Stimulated activated effector memory CD8-positive, alpha-beta T cell treated with anti-CD3 and anti-CD28 coated beads, Interleukin-12 subunit alpha, Interleukin-12 subunit beta, amount 100 ng/mL, for 72 hours (primary cell): ENCODE measurements around the gene CTDSP2.

Experiments
- ATAC-seq: fragments of 150-1000 bp; cut with Tn5 transposase; 2 replicates; pipeline ENCODE4 v1.10.0; 2021
- DNase-seq, 2 donors: peaks; one replicate each; pipeline ENCODE4 v3.0.0; 2021 to 2022; ENCODE audit warnings: low spot score in 2 of 2
- H3K27ac Mint-ChIP-seq: one replicate; pipeline ENCODE4 v1.8.0; 2022; ENCODE audit warnings: mild to moderate bottlenecking, mixed read lengths
- H3K36me3 Mint-ChIP-seq: one replicate; pipeline ENCODE4 v1.8.0; 2022; ENCODE audit warnings: mild to moderate bottlenecking, mixed read lengths
- H3K4me1 Mint-ChIP-seq: one replicate; pipeline ENCODE4 v1.8.0; 2022; ENCODE audit warnings: mixed read lengths
- H3K4me3 Mint-ChIP-seq: one replicate; pipeline ENCODE4 v1.8.0; 2022; ENCODE audit warnings: mild to moderate bottlenecking, mixed read lengths
- H3K9me3 Mint-ChIP-seq: one replicate; pipeline ENCODE4 v1.8.0; 2022; ENCODE audit warnings: mixed read lengths

The CTDSP2 gene

DNA sequence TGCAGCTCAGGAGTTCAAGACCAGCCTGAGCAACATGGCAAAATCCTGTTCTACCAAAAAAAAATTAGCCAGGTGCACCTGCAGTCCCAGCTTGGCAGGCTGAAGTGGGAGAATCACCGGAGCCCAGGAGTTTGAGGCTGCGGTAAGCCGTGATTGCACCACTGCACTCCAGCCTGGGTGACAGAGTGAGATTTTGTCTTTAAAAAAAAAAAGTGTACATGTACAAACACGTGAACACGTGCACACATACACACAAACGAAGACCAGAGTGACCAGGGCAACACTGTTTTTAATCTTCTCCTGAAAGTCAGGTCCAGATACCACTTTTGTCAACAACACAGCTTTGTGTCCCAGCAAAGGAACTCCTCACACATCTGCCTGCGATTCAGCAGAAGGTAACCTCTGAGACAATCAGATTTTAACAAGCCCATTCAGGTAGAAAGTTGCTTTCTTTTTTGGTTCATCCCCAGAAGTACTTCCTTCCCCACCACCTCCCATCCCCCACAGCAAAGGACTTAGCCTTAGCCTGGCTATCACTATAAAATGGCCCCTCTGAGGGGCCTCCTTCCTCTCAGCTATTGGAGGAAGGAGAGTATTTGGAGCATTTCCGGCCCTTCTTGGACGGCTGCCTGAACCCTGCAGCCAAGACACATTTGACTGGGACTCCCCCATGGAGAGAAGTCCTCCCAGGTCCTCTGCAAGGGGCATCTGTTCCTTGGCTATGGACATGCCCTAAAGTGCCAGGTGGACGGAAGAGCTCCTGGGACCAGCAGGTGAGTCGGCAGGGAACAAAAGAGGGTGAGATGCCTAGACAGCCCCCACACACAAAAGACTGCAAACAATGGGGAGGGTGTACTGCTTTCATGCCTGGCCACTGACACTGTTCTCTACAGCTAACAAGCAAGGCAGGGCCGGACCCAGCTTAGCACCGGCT, 9.8 kb downstream of the CTDSP2 start:
- peaks cover 92% of the 10 kb centered on the region for H3K4me1 Mint-ChIP-seq
- no peaks in the 10 kb centered on the region for H3K9me3 Mint-ChIP-seq
- H3K27ac Mint-ChIP-seq = peak overlapping the region; percentile 91
- DNase-seq (no peak), ATAC-seq (peak; percentile 40)
- H3K36me3 Mint-ChIP-seq = no peaks in the 10 kb centered on the region
- H3K4me3 Mint-ChIP-seq = peak overlapping the region; percentile 50

DNA sequence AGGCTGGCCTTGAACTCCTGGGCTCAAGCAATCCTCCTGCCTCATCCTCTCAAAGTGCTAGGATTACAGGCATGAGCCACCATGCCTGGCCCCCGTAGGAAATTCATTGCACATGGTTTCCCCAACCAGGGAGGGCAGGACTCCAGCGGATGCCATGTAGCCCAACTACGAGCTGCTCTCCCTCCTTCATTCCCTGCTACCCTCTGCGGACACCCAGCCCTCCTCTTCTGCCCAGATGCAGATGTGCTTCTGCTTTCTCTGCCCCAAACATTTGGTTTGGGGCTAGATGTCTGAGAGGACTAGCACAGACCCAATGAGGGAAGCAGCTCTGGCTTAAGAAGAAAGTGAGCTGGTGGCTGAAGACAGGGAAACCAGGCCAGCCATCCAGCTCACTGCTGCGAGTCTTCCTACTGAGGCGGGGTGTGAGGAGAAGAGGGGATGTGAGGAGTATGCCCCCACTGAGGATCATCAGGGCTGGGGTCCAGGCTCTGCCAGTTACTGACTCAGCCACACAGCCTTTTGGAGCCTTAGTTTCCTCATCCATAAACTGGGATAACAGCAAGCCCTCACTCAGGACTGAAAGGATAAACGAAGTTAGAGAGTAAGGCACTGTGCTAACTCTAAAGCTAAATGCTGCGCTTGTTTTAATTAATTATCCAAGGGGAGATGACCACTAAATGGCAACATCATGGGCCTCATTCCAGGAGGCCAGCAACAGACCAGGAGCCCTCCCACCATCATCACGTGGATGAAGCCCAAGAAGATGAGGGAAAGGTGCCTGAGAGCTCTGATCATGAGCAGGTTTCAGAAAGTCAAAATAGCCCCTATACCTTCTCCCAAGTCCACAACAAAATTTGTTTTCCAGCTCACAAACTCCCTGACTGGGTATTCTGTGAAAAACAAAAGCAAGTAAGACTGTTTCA, 10.9 kb downstream of the CTDSP2 start:
- ATAC-seq = no peak
- no peaks in the 10 kb centered on the region for H3K9me3 Mint-ChIP-seq
- peaks cover 1% of the 10 kb centered on the region for H3K36me3 Mint-ChIP-seq
- DNase-seq = no peak
- peaks cover 87% of the 10 kb centered on the region for H3K4me1 Mint-ChIP-seq
- peak overlapping the region; percentile 50 for H3K4me3 Mint-ChIP-seq
- H3K27ac Mint-ChIP-seq = peak overlapping the region; percentile 91

DNA sequence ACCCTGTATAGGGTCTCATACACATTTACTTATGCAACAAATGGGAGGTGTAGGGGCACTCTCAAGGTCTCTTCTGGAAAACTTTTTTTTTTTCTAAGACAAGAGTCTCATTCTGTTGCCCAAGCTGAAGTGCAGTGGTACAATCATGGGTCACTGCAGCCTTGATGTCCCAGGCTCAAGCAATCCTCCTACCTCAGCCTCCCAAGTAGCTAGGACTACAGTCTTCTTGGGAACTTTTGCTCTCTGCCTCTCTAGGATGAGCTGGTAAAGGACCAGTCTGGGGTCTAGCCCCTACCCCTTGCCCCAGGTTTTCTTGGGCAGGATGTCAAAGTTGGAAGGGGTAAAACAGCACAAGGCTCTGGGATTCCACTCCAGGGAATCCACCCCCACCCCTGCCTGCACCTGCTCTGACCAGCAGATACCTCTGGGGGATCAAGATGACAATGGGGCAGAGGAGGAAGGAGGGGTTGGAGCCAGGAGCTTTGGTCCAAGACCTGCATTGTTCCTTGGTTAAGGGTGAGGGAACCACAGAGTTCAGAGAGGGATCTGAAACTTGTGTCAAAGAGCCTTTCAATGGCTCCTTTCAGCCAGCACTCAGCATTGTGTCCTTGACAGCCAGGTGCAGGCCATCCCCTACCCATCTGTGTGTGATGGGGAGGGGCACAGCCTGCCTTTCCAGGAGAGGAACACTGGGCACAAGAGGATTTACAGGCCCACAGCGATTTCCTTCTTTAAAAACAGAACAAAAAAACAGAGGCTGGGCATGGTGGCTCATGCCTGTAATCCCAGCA, 12.2 kb downstream of the CTDSP2 start:
- Mint-ChIP-seq H3K36me3 (peaks cover 11% of the 10 kb centered on the region), H3K4me3 (no peak overlapping the region), H3K27ac (peak overlapping the region; percentile 63), H3K4me1 (peaks cover 81% of the 10 kb centered on the region), H3K9me3 (no peaks in the 10 kb centered on the region)
- DNase-seq = no peak
- ATAC-seq = no peak

DNA sequence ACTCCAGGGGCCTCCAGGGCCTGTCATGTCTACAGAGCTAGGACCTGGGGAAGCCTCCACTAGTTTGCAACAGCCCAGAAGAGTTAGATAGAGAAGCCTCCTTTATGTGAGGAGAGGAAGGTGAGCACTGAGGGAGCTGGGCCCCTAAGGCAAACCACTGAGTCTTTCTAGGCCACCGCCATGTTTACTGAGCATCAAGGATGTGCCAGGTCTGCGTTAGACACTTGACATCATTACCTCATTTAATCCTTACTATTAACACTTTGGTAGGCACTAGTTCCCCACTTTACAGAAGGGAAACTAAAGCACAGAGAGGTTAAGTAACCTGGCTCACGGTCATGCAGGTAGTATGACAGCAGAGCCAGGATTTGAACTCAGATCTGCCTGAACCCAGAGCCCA, 12.9 kb downstream of the CTDSP2 start:
- H3K36me3 Mint-ChIP-seq = peaks cover 17% of the 10 kb centered on the region
- H3K27ac Mint-ChIP-seq = peak overlapping the region; percentile 63
- no peak overlapping the region for H3K4me3 Mint-ChIP-seq
- no peaks in the 10 kb centered on the region for H3K9me3 Mint-ChIP-seq
- peaks cover 80% of the 10 kb centered on the region for H3K4me1 Mint-ChIP-seq
- no peak for ATAC-seq
- DNase-seq = no peak

DNA sequence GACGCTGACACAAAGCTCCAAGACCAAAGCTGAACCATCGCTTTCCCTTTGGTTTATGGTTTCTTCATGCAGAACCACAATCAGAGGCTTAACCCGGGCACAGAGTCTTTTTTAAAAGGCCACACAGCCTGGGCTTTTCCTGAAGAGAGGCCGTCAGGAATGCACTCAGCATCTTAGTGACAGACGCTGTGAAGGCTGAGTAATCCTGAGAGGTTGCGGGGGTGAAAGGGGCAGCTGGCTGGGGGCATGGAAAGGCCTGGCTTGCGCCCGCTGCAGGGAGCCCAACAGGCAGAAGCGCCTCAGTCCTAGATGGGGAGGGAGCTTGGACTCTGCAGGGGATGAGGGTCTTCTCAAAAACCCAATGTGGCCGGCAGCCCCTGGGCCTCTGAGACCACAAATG, 13.6 kb downstream of the CTDSP2 start:
- no peak for DNase-seq
- Mint-ChIP-seq H3K4me3 (no peak overlapping the region), H3K36me3 (peaks cover 24% of the 10 kb centered on the region), H3K27ac (peak overlapping the region; percentile 63), H3K9me3 (no peaks in the 10 kb centered on the region), H3K4me1 (peaks cover 73% of the 10 kb centered on the region)
- ATAC-seq = peak; percentile 4

DNA sequence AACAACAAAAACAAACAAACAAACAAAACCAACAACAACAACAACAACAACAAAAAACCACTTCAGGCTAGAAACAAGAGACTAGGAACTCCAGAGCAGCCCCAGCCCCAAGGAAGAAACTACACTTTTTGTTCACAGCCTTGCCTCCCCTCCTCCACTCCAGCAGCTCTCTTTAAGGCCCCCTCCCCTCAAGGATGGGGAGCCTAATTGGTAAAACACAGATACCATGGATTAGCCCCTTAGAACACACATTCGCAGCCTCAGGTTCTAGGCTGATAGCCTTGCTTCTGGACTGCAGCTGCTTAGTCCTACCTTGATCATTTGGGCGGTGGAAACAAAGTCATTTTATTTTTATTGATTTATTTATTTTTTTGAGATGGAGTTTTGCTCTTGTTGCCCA, 16.1 kb downstream of the CTDSP2 start:
- Mint-ChIP-seq H3K4me3 (no peak overlapping the region), H3K4me1 (peaks cover 53% of the 10 kb centered on the region), H3K27ac (peak overlapping the region; percentile 67), H3K36me3 (peaks cover 50% of the 10 kb centered on the region), H3K9me3 (no peaks in the 10 kb centered on the region)
- no peak for DNase-seq
- no peak for ATAC-seq

DNA sequence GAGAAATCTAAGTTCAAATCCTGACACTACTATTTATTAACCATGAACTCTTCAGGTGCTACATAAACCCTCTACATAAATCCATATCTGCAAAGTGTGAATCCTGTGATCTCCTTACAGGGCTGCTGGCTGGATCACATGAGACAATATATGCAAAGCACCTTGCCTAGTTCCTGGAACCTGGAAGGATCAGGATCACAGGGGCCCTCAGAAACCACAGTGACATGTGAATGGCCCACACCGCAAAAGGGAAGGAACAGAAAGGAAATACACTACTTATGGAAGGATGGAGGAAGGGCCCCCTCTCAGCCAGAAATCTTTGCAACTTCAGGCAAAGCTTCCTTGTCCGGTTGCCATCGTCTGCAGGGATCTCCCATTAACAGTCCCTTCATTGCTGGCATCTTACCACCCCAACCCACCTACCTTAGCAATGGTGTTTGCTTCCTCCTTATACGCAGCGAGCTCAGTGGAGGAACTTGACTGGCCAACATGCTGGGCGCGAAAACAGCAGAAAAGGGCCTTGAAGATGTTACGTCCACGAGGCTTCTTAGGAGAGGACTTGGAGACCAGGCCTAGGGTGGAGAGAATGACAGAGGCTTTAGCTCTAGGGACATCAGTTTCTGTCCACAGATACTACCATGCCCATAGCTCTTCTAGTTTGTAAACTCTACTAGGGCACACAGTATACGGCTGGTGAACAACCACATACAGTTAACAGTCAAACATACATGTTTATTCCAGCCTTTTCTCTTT, 17.3 kb downstream of the CTDSP2 start:
- Mint-ChIP-seq H3K4me3 (no peak overlapping the region), H3K27ac (peak overlapping the region; percentile 56), H3K36me3 (peaks cover 62% of the 10 kb centered on the region), H3K9me3 (no peaks in the 10 kb centered on the region), H3K4me1 (peaks cover 46% of the 10 kb centered on the region)
- DNase-seq (no peak), ATAC-seq (no peak)

DNA sequence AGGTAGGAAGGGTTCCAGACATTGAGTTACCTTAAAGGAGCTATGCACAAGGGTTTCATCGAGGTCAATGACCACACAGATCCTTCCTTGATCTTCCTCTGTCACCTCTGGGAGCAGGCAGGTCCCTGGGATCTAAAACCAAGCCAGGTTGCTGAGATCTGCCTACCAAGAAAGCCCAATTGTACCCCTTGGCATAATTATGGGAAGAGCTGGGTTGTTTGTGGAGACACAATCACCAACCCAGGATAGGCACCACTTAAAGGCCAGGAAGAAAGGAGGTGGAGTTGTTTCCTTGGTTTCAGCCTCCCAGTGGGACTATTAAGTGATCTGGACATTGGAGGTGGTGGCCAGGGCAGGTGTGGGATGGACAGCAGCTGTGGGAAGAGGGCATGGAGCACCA, 19.6 kb downstream of the CTDSP2 start:
- DNase-seq (no peak), ATAC-seq (no peak)
- H3K4me3 Mint-ChIP-seq = no peak overlapping the region
- no peaks in the 10 kb centered on the region for H3K9me3 Mint-ChIP-seq
- peak overlapping the region; percentile 71 for H3K27ac Mint-ChIP-seq
- H3K4me1 Mint-ChIP-seq = peaks cover 26% of the 10 kb centered on the region
- H3K36me3 Mint-ChIP-seq = peaks cover 84% of the 10 kb centered on the region

DNA sequence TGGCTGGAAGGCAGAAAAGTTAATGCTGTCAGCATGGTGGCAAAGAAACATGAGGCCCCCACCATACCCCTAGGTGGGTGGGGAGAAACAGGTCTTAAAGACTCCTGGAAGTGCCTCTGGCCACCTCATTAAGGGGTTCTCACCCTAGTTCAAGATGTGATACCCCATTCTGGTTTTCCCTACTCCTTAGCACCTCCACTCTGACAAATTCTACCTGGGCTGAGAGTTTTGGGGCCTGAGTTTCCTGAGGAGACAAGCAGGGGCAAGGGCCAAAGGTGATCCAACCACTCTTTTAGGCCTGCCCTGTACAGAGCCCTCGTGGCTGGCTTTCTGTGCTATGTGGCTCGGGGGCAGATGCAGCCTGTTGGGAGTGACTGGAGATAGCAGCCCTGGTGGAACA, 20.1 kb downstream of the CTDSP2 start:
- DNase-seq (no peak), ATAC-seq (no peak)
- peaks cover 21% of the 10 kb centered on the region for H3K4me1 Mint-ChIP-seq
- H3K36me3 Mint-ChIP-seq = peaks cover 90% of the 10 kb centered on the region
- no peak overlapping the region for H3K4me3 Mint-ChIP-seq
- no peaks in the 10 kb centered on the region for H3K9me3 Mint-ChIP-seq
- H3K27ac Mint-ChIP-seq = peak overlapping the region; percentile 71

DNA sequence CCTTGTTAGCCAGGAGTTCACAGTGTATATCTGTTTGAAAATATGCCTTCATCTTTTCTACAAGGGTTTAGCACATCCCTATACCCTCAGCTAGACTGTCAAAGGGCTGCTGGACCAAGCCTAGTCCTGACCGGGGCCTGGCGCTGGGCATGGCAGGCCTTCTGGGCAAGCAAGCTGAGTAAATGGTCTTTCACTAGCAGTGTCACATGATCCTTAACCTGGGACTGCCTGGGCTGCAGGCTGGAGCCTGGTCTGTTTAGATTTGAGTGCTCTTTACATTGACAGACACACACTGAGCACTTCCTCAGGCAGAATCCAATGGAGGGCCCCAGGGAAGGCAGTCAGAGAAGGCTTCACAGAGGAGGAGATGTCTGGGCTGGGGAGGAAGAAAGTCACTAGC, 21.1 kb downstream of the CTDSP2 start:
- Mint-ChIP-seq H3K4me1 (peaks cover 17% of the 10 kb centered on the region), H3K9me3 (no peaks in the 10 kb centered on the region), H3K4me3 (no peak overlapping the region), H3K27ac (peak overlapping the region; percentile 59), H3K36me3 (peaks cover 94% of the 10 kb centered on the region)
- DNase-seq (no peak), ATAC-seq (no peak)

DNA sequence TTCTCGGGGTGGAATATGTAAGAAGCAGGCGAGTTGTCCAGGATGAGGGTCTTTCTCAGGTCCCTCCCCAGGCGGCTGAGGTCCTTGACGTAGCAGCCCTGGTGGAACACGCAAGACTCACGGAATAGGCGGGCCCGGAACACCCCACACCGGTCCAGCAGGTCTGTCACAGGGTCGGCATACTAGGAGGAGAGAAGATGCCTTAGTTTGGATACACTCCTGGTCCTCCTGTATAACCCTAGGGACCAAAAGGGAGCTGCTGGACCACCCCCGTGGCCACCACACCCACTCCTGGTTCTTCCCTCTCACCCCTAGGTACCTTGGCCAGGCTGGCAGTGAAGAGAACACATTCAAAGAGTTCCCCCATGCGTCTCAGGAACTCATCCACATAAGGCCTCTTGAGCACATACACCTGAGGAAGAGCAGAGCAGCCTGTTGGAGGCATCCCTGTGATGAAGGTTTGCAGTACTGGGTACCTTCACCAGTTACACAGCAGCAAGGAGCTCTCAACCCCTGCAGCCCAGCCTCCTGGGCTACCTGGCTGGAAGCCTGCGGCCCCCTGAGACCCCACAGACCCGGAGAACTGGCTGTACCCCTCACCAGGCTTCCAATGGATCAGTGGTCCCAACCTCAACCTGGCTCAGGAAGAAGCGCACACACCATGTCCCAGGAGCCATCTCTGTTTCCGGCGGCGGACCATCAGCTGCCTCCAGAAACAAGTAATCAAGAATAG, 22.5 kb downstream of the CTDSP2 start:
- no peak for ATAC-seq
- Mint-ChIP-seq H3K36me3 (peaks cover 92% of the 10 kb centered on the region), H3K27ac (peak overlapping the region; percentile 50), H3K4me3 (no peak overlapping the region), H3K4me1 (peaks cover 8% of the 10 kb centered on the region), H3K9me3 (no peaks in the 10 kb centered on the region)
- DNase-seq = no peak

DNA sequence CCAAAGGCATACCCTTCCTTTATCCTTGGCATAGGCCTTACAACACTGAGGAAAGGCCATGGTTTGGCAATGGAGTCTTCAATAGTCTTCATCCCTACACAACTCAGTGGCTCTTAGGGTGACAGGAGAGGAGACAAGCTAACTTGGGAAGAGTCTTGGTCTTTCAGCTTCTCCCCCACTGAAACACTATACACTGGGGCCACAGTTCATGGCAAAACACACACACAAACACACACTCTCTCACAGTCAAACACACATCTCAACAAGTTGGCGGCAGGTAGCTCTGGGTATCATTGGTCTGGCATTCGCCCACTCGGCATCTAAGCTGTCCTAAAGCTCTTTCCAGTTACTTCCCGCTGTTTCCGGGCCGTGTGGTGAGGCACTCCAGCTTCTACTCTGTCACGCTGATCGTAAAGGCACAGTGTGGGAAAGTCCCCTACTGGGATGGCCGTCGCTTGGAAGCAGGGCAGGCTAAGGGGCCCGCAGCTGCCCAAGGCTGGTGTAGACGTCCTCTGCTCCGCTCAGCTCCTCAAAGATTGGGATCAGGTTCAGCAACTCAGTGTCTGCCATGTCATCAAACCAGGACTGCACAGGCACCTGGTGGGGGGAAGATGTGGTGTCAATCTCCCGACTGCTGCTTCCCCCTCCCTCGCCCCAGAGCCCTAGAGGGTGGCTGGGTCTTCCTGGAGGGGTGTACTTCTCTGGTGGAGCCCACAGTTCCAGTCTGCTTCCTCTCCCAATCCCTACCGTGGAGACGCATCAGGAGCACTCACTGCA, 23.2 kb downstream of the CTDSP2 start:
- Mint-ChIP-seq H3K4me3 (no peak overlapping the region), H3K36me3 (peaks cover 88% of the 10 kb centered on the region), H3K9me3 (no peaks in the 10 kb centered on the region), H3K4me1 (peaks cover 5% of the 10 kb centered on the region), H3K27ac (peak overlapping the region; percentile 50)
- DNase-seq (no peak), ATAC-seq (no peak)

DNA sequence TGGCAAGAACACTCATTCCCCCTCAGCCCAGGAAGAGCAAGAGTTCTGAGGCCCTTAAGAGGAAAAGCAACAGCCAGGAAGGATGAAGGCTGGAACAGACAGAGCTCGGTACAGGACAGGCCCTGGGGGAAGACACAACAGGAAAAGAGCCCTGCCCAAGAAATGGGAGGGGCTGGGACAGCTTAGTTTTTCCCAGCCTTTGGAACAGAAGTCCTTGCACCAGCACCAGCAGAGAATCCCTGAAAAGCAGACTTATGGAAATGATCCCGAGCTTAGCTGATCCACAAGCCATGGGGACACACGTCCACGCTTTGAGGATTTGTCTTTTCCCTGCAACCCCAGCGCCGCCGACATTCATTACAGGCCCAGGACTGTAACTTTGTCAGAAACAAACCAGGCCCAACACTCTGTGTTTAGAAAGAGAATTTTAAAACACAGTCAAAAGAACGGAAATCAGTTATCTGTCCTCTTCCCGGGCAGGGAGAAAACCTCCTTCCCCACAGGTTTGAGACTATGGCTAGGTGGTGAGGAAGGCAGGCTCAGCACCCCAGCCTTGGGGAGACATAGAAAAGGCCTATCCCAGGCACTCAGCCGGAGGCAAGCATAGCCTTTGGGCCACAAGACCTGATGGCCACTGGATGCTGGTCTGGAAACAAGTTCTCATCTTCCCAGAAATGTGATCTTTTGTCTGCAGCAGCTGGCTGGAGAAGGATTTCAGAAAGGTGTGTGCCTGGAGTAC, 24.0 kb downstream of the CTDSP2 start:
- Mint-ChIP-seq H3K4me3 (no peak overlapping the region), H3K27ac (peak overlapping the region; percentile 50), H3K9me3 (no peaks in the 10 kb centered on the region), H3K4me1 (peaks cover 5% of the 10 kb centered on the region), H3K36me3 (peaks cover 81% of the 10 kb centered on the region)
- ATAC-seq (no peak), DNase-seq (no peak)
